Neuron (in vitro differentiated cells): ENCODE data around the gene RPTOR.

Source experiments
- H2AFZ ChIP-seq: one replicate; pipeline ENCODE4 v1.6.1; 2013; ENCODE audit warnings: low read depth, mild to moderate bottlenecking, inconsistent platforms, low read length, moderate library complexity
- H3K27me3 ChIP-seq: one replicate; pipeline ENCODE4 v1.6.1; 2013; ENCODE audit warnings: low read length; ENCODE audit not compliant: insufficient read depth
- H3K36me3 ChIP-seq: one replicate; pipeline ENCODE4 v1.6.1; 2013; ENCODE audit warnings: low read length; ENCODE audit not compliant: insufficient read depth
- H3K4me1 ChIP-seq: one replicate; pipeline ENCODE4 v1.6.1; 2013; ENCODE audit warnings: low read length; ENCODE audit not compliant: insufficient read depth
- H3K4me3 ChIP-seq: 2 replicates; pipeline ENCODE4 v1.5.1; 2013; ENCODE audit warnings: mild to moderate bottlenecking, low read length, moderate library complexity
- H3K9me3 ChIP-seq: one replicate; pipeline ENCODE4 v1.6.1; 2013; ENCODE audit warnings: low read length

Gene RPTOR

DNA sequence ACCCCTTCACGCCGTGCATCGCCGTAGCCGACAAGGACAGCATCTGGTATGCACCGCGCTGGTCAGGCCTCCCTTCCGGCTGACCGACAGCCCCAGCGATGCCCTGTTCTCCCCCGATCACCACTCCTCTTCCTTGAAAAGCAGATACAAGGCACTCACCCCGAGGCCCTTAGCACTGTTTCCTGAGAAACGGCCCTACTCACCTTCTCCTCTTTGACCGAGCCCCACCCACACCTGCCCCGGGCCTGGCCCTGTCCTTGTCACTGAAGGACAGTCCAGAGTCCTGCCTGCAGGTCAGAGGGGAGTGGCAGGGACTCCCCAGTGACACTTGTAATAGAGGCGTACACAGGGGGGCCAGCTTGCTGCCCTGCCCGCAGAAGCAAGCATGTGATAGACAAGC lies 401.1 kb downstream of the RPTOR start:
- Histone ChIP-seq H3K9me3 (peaks cover 9% of the 10 kb centered on the region), H3K36me3 (peaks cover 50% of the 10 kb centered on the region), H2AFZ (no peak overlapping the region), H3K4me3 (no peak overlapping the region), H3K27me3 (no peaks in the 10 kb centered on the region), H3K4me1 (no peaks in the 10 kb centered on the region)

DNA sequence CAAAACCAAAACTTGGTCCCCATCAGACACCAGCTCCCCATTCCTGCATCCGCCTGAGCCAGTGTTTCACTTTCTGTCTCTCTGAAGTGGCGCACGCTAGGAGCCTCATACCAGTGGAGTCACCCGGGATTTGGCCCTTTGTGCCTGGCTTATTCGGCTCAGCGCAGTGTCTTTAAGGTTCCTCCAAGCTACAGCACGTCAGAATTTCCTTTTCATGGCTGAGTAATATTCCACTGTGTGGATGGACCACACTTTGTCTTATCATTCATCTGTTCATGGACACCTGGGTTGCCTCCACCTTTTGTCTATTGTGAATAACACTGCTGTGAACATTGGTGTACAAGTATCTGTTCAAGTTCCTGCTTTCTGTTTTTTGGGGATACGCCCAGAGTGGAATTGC lies 401.8 kb downstream of the RPTOR start:
- Histone ChIP-seq H3K4me1 (no peaks in the 10 kb centered on the region), H3K4me3 (no peak overlapping the region), H2AFZ (no peak overlapping the region), H3K36me3 (peaks cover 48% of the 10 kb centered on the region), H3K27me3 (no peaks in the 10 kb centered on the region), H3K9me3 (peaks cover 9% of the 10 kb centered on the region)

DNA sequence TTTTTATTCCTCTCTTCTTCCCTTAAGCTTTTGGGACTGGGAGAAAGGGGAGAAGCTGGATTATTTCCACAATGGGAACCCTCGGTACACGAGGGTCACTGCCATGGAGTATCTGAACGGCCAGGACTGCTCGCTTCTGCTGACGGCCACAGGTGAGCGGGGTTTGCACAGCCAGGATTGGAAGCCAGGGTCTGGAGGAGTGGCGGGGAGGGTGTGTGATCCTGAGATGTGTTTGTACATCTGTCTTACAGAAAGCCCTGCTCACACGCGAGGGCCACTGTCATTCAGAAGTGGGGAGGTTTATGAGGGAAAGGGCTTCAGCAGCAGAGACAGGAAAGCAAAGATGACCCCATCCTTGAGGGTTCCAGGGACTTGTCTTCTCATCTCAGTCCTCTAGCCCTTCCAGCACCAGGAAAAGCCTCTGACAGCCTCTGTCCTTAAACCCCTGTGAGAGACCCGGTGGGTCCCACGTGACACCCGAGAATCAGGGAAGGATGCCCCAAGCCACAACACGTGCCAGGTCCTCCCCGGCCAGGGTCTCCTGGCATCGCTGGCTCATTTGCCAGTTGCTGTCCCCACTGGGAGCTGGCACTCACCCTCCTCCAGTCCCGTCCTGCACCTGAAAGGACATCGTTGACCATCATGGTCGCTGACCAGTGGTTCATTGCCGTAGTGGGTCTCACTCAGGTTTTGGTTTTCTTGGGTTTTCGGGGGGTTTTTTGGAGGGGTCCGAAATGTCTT lies 402.7 kb downstream of the RPTOR start:
- Histone ChIP-seq H2AFZ (no peak overlapping the region), H3K9me3 (peaks cover 9% of the 10 kb centered on the region), H3K36me3 (peaks cover 42% of the 10 kb centered on the region), H3K27me3 (no peaks in the 10 kb centered on the region), H3K4me1 (no peaks in the 10 kb centered on the region), H3K4me3 (no peak overlapping the region)

DNA sequence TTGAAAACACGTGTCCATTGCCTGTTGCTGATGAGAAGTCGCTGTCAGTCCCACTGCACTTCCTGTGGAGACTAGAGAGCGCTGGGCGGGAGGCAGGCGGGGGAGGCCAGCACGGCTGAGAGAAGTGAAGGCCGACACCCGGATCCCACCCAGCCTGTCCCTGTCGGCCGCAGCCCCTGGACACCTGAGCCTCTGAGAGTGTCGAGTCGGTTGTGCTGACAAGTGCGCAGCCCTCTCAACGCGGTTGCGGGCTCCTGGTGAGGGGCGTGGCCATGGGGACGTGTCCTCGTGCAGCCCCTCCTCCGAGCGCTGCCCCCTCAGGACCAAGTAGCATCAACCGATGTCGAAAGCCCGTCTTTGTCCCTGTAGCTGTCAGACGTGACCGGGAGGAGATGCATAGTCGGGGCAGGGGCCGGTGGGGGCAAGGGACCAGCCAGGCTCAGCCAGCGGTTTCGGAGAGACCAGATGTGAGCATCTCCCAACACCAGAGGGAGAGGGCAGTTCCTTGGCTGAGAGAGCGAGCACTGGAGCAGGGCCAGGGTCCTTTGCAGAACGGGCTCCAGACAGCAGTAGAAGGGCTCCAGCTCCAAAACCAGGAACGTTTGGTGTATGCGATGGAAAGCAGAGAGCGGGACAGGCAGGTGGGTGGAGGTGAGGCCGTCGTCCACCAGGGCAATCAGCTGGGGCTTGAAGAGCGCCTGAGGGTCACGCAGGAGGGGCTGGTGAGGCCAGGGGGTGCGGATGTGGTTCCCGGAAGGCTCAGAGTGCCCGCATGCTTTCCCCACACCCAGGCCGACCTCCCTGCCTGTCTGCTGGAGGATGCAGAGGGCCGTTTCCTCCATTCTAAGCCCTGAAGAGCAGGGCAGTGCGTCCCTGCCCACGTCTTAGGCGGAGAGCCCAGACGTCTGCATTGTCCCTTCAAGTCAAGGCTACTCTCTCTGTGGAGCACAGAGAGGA lies 403.7 kb downstream of the RPTOR start:
- peaks cover 35% of the 10 kb centered on the region for H3K36me3 ChIP-seq
- H2AFZ ChIP-seq: no peak overlapping the region

DNA sequence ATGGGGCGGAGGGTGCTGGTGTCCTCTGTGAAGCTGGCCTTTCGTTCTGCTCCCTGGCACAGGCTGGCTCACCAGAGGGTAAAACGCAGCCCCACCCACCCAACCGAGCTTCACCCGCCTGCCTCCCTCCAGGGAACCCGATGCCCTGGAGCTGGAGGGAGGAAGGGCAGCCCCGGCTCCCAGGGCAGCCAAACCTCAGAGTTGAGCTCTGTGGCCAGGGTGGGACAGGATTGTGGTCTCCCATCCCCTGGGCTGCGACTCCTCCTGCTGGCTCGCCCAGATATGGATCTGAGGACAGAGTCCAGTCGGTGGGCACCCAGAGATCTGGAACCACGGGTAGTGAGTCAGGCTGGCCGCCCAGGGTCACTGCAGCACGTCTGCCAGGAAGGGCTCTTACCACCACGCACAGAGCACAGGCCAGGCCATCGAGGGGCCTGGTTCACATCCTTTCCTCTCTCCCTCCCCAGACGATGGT lies 404.4 kb downstream of the RPTOR start:
- no peaks in the 10 kb centered on the region for H3K4me1 ChIP-seq
- no peaks in the 10 kb centered on the region for H3K27me3 ChIP-seq
- H3K4me3 ChIP-seq: no peak overlapping the region
- peaks cover 12% of the 10 kb centered on the region for H3K9me3 ChIP-seq
- H2AFZ ChIP-seq: no peak overlapping the region
- H3K36me3 ChIP-seq: peaks cover 34% of the 10 kb centered on the region

More for the DNA sequence above, 403.7 kb downstream of the RPTOR start:
- Histone ChIP-seq H3K9me3 (peaks cover 9% of the 10 kb centered on the region), H3K4me1 (no peaks in the 10 kb centered on the region), H3K27me3 (no peaks in the 10 kb centered on the region), H3K4me3 (no peak overlapping the region)

DNA sequence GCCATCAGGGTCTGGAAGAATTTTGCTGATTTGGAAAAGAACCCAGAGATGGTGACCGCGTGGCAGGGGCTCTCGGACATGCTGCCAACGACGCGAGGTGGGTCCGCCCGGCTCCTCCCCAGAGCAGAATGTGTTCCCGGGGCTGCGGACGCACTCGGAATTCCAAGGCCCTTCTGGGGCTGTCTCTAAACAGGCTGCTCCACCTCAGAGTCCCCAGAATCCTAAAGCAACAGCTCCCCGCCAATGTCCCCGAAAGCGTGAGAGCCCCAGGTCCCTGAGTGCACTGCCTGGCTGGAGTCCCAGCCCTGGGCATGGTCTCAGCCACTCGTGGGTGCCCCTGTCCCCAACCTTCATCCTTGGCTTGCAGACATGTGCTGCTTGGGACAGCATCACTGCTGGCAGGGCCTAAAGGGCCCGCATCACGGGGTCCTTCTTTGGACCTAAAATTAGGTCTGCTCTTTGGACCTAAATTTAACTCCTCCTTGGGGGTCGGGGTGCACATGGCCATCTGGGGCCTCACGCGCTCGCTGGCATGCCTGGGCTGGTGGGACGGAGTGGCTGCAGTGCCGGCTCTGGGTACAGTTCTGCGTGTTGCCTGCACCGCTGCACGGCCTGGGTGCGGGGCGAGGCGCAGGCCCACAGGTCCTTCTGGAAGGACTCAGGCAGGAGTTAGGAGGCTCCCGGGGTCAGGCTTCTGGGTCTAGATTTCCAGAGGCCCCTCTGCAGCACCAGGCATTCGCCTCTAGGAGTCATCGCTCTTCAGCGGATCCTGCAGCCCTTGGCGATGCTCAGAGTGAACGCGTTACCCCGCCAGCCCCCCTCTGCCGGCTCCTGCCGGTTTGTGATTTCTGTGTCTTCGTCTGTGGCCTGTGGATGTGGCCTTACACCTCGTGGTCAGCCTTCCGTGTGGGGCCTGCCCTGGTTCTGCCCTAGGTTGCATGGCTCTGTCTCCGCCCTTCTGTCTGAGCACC lies 405.1 kb downstream of the RPTOR start:
- Histone ChIP-seq H2AFZ (no peak overlapping the region), H3K27me3 (no peaks in the 10 kb centered on the region), H3K9me3 (peaks cover 12% of the 10 kb centered on the region), H3K4me1 (no peaks in the 10 kb centered on the region), H3K36me3 (peaks cover 34% of the 10 kb centered on the region), H3K4me3 (no peak overlapping the region)

DNA sequence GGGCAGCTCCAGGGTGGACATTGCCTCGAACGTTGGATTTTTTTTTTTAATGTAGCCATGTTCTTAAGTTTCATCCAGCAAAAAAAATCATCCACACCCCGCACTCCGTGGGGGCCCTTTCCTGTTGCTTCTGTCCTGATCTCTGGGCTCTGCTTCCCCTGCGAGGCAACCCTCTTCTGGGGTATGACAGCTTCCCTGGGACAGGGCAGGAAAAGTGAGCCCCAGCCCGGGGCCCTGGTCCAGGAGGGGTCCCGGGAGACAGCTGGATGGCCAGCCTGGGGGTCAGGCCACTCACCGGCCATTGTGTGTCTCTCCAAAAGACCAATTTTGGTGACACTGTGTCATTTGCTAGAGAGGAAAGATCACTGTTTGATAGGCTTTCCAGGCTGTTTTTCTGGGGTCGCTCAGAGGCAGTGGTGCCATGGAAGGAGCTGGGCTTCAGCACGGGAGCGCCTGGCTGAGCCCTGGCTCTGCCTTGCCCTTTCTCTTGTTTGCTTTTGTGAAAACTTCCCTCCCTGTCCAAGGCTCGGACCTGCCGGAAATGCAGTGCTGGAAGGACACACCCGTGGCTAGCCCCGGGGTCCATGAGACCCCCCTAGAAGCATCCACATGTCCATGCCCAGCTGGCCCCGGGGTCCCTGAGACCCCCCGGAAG lies 406.0 kb downstream of the RPTOR start:
- peaks cover 33% of the 10 kb centered on the region for H3K36me3 ChIP-seq
- H3K9me3 ChIP-seq: peaks cover 14% of the 10 kb centered on the region
- H3K4me1 ChIP-seq: no peaks in the 10 kb centered on the region
- H3K27me3 ChIP-seq: no peaks in the 10 kb centered on the region
- no peak overlapping the region for H2AFZ ChIP-seq
- H3K4me3 ChIP-seq: no peak overlapping the region

DNA sequence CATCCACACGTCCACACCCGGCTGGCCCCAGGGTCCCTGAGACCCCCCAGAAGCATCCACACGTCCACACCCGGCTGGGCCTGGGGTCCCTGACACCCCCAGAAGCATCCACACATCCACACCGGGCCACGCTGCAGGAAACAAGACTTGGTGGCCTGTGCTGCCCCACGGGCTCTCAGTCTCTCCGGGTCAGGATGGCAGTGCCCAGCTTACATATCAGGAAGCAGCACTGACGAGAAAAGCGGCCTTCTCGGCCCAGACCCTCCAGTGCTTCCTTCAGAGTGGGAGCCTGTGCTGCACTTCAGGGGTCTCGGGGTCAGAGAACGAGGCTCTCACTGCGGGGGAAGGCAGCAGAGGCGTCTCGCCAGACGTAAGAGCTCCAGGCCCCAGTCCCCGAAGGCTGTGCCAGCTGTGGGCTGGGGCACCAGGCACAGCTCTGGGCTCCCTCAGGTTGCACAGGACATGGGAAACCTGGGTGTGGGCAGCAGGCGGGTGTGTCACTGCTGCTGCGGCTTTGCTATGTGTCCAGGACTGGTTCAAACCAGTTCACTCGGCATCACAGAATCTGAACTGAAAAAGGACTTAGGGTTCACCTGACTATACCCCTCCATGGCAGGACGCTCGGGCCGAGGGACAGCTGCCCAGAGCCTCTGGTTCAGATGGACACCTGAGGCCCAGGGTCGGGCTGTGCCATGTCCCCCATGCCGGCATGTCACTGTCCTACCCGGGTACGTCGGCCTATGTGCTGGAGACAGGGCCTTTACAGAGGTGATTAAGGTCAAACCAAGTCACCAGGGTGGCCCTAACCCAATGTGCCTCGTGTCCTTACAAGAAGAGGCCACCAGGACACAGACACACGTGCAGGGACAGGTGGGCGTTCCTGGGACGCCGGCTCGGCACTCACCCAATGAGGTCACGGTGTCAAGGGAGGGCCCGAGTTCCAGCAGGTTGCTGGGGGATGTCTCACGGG lies 406.8 kb downstream of the RPTOR start:
- Histone ChIP-seq H3K4me1 (no peaks in the 10 kb centered on the region), H3K27me3 (no peaks in the 10 kb centered on the region), H3K36me3 (peaks cover 26% of the 10 kb centered on the region), H3K4me3 (no peak overlapping the region), H3K9me3 (peaks cover 7% of the 10 kb centered on the region), H2AFZ (no peak overlapping the region)

DNA sequence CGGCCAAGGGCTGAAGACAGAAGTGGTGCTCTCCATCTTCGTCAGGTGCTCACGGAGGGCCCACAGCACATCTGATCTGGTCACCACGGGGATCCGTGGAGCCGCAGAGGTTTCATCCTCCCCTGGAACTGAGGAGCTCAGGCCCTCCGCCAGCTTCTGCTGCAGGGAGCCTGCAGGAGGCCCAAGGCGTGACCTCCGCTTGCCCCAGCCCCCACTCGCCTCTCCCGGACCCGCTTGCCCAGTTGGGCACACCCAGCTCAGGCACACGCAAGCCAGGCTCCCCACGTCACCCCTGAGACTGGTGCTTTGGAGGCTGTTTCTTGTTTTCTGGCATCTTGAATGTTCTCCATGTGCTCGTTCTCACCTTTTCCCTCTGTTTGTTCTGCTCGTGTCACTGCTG lies 407.7 kb downstream of the RPTOR start:
- Histone ChIP-seq H3K36me3 (peaks cover 17% of the 10 kb centered on the region), H3K4me1 (no peaks in the 10 kb centered on the region), H3K4me3 (no peak overlapping the region), H3K9me3 (peaks cover 5% of the 10 kb centered on the region), H3K27me3 (no peaks in the 10 kb centered on the region), H2AFZ (no peak overlapping the region)

DNA sequence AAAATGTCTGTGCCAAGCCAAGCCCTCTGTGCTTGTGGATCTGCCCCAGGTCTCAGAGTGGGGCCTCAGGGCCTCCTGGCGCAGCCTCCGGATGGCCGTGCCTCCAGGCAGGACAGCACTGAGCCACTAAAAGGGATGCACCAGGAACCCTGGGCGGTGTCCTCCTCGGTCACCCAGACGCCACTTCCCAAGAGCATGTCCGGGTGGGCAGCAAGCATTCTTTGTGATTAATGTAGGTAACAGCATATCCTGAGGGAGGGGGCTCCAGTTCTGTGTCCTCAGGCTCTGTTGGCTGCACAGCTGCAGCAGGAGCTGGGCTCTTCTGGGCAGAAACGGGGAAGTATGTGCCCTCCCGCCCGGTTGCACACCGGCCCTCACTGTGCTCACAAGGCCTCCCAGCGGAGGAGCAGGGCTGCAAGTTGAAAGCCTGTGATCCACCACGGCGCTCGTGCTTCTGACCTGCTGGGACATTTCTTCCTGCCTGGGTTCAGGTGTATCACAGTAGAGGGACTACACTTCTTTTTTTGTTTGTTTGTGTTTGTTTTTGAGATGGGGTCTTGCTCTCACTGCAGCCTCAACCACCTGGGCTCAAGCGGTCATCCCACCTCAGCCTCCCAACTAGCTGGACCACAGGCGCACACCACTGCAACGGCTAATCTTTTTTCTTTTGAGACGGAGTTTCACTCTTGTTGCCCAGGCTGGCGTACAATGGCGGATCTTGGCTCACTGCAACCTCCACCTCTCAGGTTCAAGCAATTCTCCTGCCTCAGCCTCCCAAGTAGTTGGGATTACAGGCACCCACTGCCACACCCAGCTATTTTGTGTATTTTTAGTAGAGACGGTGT lies 409.1 kb downstream of the RPTOR start:
- peaks cover 11% of the 10 kb centered on the region for H3K36me3 ChIP-seq
- H3K9me3 ChIP-seq: peaks cover 5% of the 10 kb centered on the region
- no peak overlapping the region for H2AFZ ChIP-seq
- no peaks in the 10 kb centered on the region for H3K27me3 ChIP-seq
- no peak overlapping the region for H3K4me3 ChIP-seq
- no peaks in the 10 kb centered on the region for H3K4me1 ChIP-seq

DNA sequence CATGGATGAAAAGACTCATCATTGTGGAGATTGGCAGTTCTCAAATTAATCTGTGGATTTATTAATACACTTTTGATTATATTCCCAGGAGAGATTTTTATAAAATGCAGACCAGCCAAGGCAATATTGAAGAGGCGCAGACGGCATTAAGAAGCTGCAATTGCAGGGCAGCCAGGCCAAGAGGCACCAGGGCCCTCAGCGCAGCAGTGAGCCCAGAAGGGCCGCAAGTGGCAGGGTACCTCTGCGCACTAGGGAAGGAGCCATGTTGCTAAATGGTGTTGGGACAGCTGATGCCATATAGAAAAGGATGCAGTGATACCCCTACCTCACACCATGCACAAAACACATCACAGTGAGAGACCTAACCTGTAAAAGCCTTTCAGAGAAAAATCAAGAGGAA lies 410.4 kb downstream of the RPTOR start:
- Histone ChIP-seq H3K27me3 (no peaks in the 10 kb centered on the region), H3K36me3 (peaks cover 8% of the 10 kb centered on the region), H3K4me3 (no peak overlapping the region), H3K9me3 (peaks cover 5% of the 10 kb centered on the region), H3K4me1 (no peaks in the 10 kb centered on the region), H2AFZ (no peak overlapping the region)
